NCI-H446 treated with DMSO at 0.1 percent for 48 hours (cell line): ENCODE data around the gene PRTN3.
"Not testable (repeated sequence)": the region's sequence is repeated elsewhere in the genome, so short reads cannot be mapped to it uniquely, and the experiment has no call there.

Experiments
- DNase-seq: peaks from one replicate; lab custom pipeline; 2025; lab: John Stamatoyannopoulos, UW

The PRTN3 gene

DNA sequence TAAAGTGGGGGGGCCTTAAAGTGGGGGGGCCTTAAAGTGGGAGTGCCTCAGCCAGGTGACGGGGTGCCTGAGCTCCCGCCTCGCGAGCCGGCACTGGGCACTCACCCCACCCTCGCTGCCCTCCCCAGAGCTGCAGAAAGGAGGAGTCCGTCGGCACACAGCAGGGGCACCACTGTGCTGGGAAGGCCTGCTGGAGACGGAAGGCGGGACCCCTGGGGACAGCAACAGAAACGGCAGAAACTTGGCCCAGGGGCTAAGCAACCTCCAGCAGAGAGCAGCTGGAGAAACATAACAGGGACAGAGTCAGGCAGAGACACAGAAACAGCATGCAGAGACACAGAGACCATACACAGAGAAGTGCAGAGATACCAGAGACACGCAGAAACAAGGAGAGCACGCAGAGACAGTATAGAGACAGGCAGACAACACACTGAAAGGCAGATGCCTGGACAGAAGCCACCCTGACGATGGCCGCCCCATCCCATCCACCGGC, 26.5 kb downstream of the PRTN3 start:
- no peak for DNase-seq

- no peak for DNase-seq
Measured at GRCh38 chr19:867855-868457, 27.2 kb downstream of the PRTN3 start.

DNA sequence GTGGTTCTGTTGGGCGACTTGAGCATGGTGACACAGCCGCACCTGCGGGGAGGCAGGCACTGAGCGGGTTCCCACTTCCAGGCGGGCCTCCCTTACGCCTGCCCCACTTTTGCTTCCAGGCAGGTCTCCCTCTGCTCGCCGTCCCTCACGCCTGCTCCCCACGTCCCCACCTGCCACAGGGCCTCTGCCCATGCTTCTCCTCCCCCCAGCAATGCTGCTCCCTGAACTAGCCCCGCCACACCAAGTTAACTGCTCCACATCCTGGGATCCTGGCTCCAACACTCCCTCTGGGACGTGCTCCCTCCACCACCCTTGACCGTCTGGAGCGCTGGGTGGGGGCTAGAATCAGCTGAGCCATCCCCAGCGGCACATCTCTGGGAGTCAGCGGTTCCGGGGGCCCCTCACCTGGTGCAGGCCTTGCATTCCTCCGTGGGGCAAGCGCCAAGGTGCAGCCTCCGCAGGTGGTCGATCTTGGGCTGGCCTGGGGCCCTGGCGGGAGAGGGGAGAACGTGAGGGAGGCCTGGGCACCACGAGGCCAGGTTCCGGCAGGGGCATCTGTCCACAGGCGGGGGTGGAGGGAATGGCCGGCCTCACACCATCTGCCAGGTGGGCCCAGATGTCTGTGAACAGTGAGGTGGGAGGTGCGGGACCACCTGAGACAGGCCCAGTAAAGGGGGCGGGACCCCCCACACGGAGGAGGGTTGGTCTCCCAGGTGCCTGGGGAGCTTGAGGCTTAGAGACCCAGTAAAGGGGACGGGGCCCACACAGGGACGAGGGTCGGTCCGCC, 27.9 kb downstream of the PRTN3 start:
- DNase-seq = no peak

GRCh38 chr19:869245-870177, 28.7 kb downstream of the PRTN3 start:
- no peak for DNase-seq

DNA sequence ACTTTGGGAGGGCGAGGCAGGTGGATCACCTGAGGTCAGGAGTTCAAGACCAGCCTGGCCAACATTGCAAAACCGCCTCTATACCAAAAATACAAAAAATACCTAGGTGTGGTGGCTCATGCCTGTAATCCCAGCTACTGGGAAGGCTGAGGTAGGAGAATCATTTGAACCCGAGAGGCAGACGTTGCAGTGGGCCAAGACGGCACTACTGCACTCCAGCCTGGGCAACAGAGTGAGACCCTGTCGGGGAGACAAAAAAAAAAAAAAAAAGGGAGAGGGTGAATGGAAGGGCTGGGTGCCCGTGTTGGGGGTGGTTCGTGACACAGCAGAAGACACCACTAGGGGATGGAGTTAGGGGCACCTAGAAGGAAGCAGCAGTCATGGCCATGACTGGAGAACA, 29.5 kb downstream of the PRTN3 start:
- DNase-seq = no peak

GRCh38 chr19:870963-871401, 30.2 kb downstream of the PRTN3 start:
- DNase-seq = peak; percentile 36

GRCh38 chr19:871446-872265, 30.9 kb downstream of the PRTN3 start:
- DNase-seq = no peak

DNA sequence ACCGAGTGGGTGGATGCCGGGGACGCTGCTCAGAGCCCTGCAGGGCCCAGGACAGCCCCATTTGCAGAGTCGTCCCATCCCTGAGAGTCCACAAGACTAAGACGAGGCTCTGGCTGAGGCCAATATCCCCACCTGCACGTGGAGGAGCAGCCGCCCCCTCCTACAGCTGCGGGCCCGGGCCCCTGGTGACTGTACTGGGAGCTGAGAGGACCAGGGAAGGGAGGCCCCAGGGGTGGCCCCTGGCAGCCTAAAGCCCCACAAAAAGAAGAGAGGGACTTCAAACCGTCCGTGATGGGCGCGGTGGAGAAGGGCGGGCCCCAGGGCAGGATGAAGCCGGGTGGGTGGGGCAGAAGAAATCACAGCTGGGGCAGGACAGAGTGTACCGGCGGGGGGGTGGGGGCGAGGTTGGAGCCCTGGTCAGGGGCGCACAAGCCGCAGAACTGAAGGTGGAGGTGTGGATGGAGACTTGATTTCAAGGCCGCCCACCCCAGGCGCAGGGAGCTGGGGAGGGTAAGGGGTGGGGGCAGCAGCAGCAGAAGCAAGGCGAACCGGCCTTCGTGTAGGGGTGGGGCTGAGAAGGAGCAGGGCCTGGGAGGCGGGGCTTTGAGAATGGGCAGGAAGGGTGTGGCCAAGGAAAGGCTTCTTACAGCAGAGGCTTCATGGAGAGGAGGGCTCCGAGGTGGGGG, 31.6 kb downstream of the PRTN3 start:
- DNase-seq = no peak

DNA sequence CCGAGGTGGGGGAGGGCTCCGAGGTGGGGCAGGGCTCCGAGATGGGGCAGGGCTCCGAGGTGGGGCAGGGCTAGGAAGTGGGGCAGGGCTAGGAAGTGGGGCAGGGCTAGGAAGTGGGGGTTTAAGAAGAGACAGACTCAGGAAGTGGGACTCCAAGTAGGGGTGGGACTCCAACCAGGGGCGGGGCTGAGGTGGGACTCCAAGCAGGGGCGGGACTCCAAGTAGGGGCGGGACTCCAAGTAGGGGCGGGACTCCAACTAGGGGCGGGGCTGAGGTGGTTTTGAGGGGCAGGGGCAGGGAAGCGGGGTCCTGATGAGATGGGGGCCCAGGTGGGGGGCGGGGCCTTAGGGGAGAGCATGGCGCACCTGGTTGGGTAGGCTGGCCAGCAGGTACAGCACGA, 32.3 kb downstream of the PRTN3 start:
- DNase-seq = no peak

DNA sequence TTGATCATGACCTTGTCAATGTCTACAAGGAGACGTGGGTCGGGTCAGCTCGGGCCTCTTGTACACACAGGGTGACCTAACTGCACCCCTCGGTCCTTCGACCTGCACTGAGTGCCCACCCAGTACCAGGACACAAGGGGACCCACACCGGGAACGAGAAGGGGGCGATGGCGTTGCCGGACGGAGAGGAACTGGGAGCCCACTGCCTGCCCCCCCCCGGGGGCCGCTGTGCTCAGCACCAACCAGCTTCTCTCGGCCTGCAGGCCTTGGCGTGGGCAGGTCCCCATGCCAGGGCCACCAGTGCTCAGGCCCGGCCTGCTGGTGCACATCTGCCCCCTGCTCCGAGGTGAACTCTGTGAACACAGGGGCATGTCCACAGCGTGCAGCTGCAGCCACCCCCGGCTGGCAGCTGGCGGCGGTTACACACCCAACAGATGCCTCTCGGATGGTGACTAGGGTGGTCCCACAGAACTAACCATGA, 32.8 kb downstream of the PRTN3 start:
- DNase-seq = no peak

- DNase-seq = no peak
Measured at GRCh38 chr19:875265-875879, 34.6 kb downstream of the PRTN3 start.

DNA sequence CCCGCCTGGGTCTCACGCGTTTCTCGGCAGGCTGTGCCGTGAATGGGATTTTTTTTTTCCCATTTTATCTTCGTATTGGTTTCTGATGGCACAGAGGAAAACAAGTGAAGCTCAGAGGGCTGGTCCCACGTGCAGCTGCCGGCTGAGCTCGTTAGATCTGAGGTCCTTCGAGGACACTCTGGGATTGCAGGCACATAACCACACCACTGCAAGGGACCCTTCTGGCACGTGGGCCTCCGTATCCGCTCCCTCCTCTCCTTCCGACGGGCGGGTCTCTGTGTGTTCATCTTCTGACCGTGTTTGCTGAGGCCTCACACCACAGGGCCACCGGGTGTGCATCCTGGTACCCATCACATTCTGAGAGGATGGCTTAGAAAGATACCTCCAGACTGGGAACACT, 35.3 kb downstream of the PRTN3 start:
- no peak for DNase-seq

DNA sequence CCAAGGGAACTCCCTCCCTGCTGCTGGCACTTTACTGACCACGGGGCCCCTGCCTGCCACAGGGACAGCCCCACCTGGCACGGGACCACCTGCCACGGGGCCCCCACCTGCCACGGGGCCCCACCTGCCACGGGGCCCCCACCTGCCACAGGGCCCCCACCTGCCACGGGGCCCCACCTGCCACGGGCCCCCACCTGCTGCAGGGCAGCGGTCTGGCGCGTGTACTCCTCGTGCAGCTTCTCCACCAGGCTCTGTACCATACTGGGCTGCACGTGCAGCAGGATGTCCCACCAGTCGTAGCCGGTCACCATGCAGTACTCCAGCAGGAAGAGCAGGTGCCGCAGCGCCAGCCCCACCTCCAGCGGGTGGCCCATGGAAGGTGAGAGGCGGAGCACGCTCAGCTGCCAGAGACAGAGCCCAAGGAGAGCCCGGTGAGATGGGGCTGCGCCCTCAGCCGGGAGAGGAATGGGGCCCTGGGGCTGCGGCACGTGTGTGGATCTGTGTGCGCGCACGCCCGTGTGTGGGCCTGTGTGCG, 36.0 kb downstream of the PRTN3 start:
- DNase-seq = no peak

DNA sequence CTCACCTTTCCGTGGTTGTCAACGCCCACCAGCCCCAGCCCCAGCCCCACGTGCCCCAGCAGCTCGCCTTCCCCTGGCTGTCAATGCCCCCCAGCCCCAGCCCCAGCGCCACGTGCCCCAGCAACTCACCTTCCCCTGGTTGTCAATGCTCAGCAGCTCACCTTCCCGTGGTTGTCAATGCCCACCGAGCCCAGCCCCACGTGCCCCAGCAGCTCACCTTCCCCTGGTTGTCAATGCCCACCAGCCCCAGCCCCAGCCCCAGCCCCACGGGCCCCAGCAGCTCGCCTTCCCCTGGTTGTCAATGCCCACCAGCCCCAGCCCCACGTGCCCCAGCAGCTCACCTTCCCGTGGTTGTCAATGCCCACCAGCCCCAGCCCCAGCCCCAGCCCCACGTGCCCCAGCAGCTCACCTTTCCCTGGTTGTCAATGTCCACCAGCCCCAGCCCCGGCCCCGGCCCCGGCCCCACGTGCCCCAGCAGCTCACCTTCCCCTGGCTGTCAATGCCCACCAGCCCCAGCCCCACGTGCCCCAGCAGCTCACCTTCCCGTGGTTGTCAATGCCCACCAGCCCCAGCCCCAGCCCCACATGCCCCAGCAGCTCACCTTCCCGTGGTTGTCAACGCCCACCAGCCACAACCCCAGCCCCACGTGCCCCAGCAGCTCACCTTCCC, 37.3 kb downstream of the PRTN3 start:
- DNase-seq = not testable (repeated sequence)

DNA sequence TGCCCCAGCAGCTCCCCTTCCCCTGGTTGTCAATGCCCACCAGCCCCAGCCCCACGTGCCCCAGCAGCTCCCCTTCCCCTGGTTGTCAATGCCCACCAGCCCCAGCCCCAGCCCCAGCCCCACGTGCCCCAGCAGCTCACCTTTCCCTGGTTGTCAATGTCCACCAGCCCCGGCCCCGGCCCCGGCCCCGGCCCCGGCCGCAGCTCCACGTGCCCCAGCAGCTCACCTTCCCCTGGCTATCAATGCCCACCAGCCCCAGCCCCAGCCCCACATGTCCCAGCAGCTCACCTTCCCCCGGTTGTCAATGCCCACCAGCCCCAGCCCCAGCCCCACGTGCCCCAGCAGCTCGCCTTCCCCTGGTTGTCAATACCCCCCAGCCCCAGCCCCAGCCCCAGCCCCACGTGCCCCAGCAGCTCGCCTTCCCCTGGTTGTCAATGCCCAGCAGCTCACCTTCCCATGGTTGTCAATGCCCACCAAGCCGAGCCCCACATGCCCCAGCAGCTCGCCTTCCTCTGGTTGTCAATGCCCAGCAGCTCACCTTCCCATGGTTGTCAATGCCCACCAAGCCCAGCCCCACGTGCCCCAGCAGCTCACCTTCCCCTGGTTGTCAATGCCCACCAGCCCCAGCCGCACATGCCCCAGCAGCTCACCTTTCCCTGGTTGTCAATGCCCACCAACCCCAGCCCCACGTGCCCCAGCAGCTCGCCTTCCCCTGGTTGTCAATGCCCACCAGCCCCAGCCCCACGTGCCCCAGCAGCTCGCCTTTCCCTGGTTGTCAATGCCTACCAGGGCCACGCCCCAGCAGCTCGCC, 38.2 kb downstream of the PRTN3 start:
- DNase-seq = not testable (repeated sequence)

GRCh38 chr19:879711-880438, 39.1 kb downstream of the PRTN3 start:
- DNase-seq = no peak

- no peak for DNase-seq
Measured at GRCh38 chr19:881385-882071, 40.7 kb downstream of the PRTN3 start.
